GM21825 (cell line): ENCODE measurements around the gene PPDPF.
"Not testable (repeated sequence)": the region's sequence is repeated elsewhere in the genome, so short reads cannot be mapped to it uniquely, and the experiment has no call there.

Experiments
- ATAC-seq: cut with Tn5 transposase; IDR thresholded peaks from one replicate; pipeline ENCODE4 v1.9.1; 2021; ENCODE audit warnings: mild to moderate bottlenecking, moderate library complexity; ENCODE audit not compliant: unreplicated experiment

Gene PPDPF, protein sequence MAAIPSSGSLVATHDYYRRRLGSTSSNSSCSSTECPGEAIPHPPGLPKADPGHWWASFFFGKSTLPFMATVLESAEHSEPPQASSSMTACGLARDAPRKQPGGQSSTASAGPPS

DNA sequence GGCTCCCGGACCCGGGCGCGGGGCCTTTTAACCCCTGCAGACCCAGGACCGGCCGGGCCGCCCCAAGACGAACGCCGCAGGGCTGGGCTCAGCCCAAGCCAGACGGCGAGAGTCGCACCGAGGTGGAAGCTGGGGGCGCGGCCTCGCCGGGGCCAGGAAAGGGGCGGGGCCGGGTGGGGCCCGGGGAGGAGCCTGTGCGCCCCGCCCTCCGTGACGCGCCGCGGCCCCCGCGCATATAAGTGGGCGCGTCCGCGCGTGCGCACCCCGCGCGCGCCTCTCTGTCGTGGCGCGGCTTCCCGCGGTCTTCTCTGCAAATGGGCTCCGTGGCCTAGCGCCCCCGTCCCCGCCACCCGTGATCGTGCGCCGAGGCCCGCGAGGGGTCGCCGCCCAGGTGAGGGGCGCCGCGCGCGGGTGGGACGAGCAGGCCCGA lies at the start of gene PPDPF:
PPDPF (plus strand) TSS at position 262 of the 430 bp plus-strand sequence. CDS start 544 bp downstream, outside the sequence.
- peak; percentile 51 for ATAC-seq

DNA sequence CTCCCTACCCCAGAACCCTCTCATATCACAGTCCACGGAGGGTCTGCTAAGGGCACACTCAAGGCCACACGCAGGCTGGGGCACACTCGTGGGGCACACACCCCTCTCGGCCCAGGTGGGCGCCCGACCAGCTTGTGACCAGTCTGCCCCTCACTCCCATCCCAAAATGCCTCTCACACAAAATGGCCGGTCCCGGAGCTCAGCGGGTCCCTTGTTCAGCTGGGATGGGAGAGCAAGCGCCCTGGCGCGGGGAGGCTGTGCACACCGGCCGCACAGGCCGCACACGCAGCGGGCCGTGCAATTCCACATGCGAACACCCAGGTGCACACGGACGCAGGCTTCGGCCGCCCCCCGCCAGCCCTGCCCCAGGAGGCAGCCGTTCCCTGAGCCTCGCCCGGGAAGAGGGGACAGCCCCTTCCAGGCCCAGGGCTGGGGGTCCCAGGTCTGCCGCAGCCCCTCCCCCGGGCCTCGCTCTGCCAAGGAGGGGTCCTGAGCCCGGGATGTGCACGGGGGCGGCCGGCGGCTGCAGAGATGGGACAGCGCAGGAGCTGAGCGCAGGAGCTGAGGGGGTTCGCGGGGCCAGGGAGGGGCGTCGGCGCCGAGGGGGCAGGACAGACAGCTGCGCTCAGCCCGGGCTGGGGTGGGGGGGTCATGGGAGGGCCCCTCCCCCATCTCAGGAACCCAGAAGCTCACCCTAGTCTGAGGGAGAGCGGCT lies 49.4 kb upstream of the PPDPF start:
- no peak for ATAC-seq

DNA sequence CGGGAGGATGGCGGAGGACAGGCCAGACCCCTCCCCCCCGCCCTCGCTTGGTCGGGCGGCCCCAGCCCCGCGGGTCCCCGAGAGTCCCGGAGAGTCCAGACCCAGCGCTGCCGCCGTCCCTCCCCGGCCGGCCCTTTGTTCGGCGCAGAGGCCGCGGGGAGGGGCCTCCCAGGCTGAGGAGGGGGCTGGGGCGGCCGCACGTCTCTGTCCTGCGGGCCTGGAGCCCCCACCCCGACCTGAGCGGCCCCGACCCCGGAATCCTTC lies 48.9 kb upstream of the PPDPF start:
- no peak for ATAC-seq

DNA sequence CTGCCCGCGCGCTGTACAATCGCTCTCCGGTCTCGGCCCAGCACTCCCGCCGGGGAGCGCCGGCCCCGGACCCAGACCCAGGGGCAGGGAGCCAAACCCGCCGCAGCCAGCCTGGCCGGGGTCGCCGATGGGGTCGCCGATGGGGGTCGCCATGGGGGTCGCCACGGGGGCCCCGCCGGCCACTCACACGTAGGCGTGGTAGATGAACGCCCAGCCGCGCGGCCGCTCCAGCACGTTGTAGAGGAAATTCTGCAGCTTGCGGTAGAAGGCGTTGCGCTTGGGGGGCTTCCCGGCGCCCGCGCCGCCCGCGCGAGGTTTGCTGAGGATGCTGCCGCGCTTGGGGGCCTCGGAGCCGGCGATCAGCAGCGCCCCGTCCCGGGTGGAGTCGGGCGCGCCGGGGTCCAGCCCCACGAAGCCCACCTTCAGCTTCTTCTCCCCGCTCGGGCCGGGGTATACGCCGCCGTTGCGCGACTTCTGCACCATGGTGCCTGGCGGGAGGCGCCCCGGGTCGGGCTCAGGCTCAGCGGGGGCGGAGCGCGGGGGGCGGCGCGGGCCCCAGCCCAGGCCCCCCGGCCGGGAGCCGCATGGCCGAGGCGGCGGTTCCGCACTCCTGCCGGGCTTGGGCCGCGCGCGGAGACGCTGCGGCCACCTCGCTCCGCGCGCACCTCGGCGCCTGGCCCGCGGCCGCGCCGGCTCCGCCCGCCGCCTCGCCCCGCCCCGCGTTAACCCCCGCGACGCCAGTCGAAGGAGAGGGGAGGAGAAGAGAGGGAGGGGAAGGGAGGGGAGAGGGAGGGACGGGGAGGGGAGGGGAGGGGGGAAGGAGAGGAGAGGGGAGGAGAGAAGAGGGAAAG lies 48.4 kb upstream of the PPDPF start, which contains the start of gene KCNQ2:
KCNQ2 (minus strand) TSS at position 675 of the 851 bp plus-strand sequence; CDS start at position 483, 192 bp downstream.
- ATAC-seq: no peak

DNA sequence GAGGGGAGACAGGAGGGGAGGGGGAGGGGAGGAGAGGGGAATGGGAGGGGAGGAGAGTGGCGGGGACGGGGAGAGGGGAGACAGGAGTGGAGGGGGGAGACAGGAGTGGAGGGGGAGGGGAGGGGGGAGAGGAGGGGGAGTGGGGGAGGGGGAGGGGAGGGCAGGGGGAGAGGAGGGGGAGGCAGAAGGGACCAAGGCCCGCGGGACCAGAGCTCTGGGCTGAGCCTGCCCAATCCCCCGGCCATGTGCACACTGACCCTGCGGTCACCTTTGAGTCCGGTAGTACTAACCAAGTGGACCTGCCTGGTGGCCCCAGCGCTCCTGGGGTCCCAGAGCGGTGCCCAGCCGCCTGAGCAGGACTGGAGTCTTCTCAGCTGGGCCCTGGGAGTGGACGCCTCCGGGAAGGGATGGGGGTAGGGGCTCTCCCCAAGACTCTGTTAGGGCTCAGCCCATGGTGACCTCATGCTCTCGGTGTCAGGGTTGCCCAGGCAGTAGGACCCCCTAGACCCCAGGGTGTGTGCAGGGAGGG lies 47.6 kb upstream of the PPDPF start:
- ATAC-seq: no peak

DNA sequence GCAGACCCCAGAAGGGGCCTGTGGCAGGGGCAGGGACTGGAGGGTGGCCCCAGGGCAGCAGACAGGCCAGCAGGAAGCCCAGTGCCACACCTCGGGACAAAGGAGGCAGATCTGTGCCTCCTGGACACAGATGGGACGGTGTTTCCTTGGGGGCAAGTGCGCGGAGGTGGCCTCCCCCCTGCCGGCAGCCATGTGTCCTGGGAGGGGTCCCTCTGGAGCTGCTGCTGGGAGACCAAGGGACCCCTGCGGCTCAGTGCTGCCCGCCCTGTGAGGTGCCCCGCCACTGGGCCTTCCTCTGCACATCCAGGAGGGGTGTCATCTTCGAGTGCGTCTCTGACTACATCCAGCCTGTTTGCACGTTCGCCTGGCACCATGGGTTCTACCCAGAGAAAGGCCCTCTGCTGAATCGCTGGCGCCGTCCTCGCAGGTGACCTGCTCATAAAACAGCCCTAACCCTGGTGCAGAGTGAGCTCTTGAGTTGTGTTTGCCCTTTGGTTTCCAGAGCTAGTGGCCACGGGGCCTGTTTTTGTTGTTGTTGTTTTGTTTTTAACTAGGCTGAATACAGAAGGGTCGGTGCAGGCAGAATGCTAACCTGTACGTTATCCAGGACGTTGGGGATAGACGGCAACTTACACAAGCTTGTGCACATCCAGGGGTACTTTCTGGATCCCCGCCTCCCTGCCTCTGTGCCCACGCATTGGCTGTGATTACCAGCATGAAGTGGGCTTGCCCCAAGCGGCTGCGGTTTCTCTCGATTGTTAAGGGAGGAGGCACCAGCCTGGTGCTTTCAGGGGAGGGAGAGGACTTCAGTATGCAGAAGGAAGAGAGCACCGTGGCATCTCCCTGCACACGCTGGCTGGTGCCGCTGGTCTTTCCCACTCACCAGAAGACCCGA lies 46.8 kb upstream of the PPDPF start:
- no peak for ATAC-seq

DNA sequence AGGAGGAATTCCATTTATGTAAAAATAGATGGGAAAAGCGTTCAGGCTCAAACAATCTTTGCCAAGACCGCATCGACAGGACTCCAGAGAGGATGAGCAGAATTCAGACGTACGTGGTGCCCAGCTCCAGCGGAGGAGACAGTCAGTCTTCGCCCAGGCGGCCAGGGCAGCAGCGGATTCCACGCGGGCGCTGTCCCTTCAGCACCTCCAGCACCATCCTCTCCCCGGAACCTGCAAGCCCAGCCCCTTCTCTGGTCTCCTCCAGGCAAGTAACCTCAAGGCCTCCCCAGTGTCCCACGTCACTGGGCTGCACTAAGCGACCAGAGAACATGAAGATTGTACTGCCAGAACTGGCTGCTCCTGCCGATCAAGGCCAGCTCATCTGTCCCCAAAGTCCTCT lies 45.4 kb upstream of the PPDPF start:
- no peak for ATAC-seq

DNA sequence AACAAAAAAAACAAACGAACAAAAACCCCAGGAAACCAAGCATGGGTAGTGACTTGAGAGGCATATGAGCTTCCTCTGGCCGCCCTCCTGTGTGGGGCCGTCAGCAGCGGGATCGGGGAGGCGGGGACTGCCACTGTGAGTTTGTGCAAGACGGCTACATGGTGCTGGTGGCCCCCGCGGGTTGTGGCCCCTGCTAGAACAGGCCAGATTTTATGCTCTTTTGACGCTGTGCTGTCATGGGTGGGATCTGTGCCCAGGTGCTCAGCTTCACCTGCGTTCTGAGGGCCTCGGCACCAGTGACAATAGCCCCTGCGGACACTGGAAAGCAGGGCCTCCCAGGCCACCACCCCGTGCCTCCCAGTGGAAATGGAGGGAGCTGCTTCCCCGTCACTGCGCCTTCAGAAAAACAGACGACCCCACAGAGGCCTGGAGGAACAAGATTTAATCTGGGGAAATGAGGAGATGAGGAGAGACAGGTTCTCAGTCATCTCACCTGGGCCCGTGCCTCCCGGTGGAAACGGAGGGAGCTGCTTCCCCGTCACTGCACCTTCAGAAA lies 43.4 kb upstream of the PPDPF start:
- no peak for ATAC-seq

DNA sequence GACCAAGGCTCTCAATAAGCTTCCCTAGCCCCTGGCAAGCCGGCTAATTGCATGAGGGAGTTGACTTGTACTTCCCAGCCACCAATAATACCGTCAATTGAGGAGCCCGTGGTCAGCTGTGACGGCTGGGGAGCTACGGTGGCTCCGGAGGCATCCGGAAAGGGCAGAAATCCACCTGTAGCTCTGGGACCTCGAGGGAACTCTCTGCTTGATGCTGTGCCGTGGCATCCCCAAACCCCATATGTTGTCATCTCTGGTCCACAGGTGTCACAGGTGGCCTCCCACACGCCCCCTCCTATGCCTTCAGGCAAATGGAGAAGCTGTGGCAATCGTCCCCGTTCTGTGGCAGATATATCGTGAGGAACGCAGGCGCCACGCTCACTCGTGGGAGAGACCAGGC lies 42.6 kb upstream of the PPDPF start:
- no peak for ATAC-seq

DNA sequence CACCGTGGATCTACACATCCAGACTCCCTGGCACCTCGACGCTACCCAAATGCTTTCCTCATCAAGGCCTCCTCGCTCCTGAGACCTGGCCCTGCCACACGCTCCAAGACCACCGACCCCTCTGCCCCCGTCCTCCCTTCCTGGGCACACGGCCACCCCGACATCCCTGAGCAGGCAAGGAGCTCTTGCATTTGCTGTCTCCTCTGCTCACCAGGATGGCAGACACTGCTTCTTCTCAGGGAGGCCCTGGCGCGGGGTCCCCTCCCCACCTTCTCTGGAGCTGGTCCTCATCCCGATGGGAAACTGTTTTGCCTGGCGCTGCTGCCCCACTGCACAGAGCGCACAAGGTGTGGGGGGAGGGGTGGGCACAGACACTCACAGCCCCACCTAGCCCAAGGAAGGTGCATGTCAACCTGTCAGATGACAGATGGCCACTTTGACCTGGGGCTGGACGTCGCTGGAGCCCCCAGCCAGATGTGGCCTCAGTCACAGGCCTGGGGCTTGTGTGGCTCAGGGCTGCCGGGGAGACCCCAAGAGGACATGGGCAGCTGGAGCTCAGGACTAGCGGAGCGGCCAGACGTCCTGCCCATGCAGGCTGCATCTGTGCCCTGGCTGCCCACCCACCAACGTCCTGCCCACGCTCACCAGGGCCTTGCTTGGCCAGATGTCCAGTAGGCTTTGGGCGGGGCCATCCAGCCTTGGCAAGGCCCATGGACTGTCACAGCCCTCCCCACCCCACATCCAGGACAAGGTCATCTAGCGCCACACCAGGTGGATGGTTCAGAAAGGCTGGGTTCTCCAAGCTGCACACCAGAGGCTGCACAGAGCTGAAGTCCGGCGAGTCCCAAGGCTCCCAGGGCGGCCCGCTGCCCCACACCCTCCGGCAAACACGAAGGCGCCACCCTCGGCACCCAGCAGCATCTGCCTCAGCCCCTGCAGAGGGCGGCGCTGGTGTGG lies 41.9 kb upstream of the PPDPF start:
- no peak for ATAC-seq

DNA sequence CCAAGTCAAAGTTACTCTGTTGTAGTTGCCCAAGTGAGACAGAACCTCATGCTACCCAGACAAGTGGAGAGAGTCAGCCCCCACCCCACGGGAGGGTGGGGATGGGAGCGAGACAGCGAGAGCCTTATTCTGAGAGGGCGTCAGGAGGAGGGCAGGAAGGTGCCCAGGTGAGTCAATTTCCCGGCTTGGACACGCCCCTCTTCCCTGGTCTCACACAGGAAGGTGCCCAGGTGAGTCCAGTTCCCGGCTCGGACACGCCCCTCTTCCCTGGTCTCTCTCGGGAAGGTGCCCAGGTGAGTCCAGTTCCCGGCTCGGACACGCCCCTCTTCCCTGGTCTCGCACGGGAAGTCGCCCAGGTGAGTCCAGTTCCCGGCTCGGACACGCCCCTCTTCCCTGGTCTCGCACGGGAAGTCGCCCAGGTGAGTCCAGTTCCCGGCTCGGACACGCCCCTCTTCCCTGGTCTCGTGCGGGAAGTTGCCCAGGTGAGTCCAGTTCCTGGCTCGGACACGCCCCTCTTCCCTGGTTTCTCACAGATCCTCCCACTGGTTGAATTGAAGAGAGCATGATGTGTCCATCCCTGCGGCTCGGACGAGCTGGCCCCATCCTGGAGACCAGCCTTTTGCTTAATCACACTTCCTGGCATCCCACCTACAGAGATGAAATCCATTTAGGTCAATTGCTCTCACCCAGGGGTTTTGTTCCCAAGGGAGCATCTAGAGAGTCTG lies 40.7 kb upstream of the PPDPF start:
- not testable (repeated sequence) for ATAC-seq

DNA sequence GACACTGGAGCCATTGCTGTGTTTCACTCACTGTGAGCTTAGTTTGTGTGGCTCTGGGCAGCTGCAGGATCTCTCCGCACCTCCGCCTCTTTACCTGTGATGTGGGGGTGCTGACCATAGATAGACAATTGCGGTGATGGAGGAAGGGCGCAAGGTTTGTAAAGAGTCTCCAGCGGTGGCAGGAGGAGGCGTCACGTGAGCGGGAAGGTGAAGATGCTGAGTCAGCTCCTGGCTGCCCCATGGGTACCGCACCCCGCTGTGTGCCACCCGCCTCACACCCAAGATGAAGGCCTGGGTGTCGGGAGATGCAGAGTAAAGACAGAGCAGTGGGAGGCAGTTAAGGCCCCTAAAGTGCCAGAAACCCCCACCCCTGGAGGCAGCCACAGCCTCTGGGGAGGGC lies 39.1 kb upstream of the PPDPF start:
- no peak for ATAC-seq

DNA sequence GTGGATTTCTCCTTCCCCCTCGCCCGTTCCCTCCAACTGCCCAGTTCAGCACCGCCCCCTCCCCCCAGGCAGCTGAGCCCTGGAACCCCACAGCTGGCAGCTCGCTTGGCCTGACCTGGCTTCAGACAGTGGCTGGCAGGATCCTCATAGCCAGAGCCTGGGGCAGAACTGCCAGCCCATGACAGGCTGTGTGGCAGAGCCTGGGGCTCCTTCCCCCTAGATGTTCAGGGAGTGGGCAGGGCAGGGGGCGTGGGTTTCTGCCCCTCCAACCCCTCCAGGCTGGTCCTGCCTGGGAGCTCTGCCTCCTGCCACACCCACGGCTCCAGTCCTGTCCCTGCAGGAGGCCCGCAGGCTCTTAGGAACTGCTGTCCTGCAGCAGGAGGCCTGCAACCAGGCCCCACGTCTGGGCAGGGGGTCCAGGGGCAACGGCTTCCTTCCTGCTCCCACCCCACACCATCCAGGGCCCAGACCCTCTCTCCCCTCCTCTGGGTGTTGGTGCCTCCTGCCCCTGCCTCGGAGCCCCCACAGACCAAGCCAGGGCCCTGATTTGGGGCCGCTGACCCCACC lies 38.5 kb upstream of the PPDPF start:
- no peak for ATAC-seq

DNA sequence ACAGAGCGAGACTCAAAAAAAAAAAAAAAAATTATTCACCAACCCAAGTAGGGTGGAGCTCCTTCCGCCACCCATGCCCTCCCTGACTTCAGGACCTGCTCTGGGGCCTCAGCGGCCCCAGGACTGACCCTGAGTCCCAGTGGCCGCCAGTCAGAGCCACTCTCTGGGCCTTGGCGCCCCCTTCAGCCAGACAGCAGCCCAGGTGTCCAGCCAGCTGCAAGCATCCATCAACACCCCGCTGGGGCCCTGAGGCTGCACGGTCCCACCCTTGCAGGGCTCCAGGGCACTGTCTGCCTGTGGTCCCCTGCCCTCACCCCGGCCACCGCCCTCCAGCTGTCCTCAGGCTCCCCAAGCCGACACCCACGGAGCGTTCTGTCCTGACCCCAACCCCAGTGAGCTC lies 36.7 kb upstream of the PPDPF start:
- ATAC-seq: no peak

DNA sequence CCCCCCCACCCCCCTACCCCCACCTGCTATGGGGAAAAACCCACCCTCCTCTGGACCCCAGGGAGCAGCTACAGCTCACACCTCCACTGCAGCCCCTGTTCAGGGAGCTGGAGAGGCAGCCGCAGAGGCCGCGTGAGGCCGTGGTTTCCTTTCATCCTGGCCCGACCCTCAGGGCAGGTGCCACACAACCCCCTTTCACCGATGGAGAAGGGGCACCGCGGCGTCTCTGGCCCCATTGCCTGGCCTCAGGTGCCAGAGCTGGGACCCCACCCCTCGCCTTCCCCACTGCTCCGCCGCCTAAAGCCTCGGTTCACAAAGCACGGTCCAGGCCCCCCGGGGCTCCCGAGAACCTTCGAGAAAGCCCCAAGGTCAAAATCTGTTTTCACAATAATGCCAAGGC lies 36.3 kb upstream of the PPDPF start:
- ATAC-seq: no peak

DNA sequence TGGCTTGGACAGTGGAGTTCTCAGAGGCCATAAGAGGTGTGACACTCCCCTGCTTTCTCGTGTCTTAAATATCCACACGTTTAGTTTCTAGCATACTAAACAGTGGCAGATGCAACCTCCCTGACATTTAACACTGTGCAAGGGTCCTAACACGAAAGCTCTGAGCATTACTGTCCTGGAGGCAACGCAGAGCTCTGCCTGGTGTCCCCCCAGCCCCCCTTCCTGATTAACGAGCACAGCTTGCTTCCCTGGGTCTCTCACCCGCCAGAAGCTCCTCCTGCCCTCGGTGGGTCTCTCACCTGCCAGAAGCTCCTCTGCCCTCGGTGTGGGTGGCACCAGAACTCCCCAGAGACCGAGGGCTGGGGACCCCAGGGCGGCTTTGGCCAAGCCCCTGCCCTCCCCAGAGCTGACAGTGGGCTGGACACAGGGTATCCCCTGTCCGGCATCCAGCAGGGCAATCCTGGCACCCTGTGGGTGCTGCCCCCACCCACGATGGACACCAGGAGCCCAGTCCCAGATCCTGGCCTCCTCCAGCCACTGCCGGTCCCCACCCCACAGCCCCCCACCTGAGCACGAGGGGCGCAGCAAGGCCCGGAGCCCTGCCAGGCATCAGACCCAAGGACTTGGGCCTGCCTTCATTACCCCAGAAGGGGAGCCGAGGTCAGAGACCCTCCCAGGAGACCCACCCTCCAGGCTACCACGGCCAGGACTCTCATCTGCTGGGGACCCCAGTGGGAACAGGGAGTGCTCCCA lies 35.7 kb upstream of the PPDPF start:
- no peak for ATAC-seq

DNA sequence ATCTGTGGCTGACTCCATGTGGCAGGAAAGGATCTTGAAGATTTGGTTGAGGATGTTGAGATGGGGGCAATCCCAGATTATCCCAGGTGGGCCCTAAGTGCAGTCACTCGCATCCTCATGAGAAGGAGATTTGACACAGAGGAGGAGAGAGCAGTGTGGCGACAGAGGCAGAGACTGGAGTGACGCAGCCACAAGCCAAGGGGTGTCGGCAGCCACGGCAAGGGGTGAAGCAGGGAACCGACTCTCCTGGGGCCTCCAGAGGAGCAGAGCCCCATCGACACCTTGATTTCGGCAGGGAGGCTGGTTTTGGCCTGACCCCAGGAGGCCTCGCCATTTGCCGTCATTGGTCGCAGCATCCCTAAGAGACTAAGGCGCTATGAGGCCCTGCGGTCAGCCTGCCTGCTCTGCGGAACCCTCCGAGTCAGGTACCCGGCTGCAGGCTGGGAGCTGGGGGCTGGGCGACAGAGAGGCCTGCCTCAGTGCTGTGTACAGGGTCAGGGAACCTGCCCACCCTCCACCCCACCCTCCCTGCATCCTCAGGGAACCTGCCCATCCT lies 34.2 kb upstream of the PPDPF start:
- ATAC-seq: no peak
